Eye (tissue), 1 donor: ENCODE measurements around the gene SMDT1.
"Not testable (repeated sequence)": the region's sequence is repeated elsewhere in the genome, so short reads cannot be mapped to it uniquely, and the experiment has no call there.

Experiments used
- DNase-seq: peaks from one replicate; pipeline ENCODE4 v3.0.0-alpha.2; 2015

Gene SMDT1

DNA sequence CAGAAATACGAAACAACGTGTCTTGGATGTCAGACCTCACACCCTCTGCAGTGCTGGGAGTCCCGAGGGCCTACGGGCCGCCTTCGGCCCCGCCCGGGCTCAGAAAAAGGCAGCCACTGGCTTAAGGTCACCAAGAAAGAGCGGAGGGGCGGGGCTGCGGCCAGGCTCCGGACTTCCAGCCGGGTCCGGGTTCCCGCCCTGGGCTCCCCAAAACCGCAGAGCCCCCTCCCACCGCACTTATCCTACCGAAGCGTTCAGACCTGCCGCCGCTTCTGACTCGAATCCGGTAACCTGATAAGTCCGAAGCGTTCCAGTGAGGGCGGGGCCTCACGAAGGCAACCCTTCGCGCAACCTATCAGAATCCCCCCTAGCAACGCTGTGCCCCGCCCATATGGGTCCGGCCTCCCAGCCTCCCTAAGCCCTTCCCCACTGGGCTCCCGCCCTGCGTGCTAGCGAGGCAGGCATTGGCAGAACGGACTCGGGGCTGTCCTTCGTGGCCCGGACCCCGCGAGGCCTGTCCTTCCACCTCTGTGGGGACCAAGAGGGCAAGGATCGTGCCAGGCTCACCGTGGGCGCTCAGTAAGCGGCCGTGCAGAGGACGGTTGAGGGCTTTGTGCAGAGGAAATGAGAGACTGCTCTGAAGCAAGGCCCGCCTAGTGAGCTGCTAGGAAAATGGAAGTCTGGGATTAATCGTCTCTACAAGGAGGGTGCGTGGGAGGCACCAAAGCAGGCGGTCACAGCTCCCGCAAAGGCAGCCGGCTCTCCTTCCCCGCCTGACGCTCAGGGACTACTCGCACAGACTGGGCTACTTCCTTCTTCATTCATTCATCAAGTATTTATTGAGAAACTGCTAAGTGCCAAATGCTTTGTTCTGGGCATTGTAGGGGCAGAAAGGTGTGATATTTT, 8.7 kb upstream of the SMDT1 start, which contains the start of gene NAGA:
NAGA (minus strand) TSS at position 296 of the 906 bp plus-strand sequence. CDS start 515 bp downstream, outside the sequence.
- peak; percentile 97 for DNase-seq

DNA sequence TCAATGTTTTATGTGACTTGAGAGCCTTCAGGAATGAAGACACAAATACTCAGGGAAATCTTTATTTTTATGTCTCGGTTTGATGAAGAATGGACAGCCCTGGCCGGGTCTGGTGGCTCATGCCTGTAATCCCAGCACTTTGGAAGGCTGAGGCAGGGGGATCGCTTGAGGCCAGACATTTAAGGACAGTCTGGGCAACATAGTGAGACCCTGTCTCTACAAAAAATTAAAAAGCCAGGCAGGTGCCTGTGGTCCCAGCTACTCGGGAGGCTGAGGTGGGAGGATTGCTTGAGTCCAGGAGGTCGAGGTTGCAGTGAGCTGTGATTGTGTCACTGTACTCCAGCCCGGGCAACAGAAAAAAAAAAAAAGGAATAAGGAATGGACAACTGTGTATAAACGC, 8.0 kb upstream of the SMDT1 start:
- DNase-seq = not testable (repeated sequence)

- DNase-seq = no peak
Observed at GRCh38 chr22:42072606-42073330, 6.7 kb upstream of the SMDT1 start.

DNA sequence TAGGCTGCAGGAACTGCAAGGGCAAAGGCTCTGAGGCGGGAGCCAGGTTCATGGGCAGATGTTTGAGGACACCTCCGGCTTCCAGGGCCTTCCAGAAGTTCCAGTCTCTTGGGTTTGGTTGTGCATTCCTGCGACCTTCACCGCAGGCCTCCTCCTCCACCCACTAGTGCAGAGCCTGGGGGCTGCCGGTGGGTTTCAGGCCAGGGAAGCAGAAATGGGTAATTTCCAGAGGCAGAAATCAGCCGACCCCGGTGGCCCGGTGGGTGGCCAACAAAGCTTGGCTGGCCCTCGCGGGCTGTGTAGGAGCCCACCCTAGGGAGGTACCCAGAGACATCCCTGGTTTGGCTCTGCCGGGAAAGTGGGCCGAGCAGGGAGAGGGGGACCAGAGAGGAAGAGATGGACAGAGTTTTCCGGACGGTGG, 5.9 kb upstream of the SMDT1 start:
- no peak for DNase-seq

GRCh38 chr22:42074132-42074811, 5.2 kb upstream of the SMDT1 start, which contains the start of gene PHETA2:
Gene PHETA2 (plus strand): TSS chr22:42074248. CDS start chr22:42077294, 3,046 bp downstream.
- DNase-seq = peak; percentile 72

DNA sequence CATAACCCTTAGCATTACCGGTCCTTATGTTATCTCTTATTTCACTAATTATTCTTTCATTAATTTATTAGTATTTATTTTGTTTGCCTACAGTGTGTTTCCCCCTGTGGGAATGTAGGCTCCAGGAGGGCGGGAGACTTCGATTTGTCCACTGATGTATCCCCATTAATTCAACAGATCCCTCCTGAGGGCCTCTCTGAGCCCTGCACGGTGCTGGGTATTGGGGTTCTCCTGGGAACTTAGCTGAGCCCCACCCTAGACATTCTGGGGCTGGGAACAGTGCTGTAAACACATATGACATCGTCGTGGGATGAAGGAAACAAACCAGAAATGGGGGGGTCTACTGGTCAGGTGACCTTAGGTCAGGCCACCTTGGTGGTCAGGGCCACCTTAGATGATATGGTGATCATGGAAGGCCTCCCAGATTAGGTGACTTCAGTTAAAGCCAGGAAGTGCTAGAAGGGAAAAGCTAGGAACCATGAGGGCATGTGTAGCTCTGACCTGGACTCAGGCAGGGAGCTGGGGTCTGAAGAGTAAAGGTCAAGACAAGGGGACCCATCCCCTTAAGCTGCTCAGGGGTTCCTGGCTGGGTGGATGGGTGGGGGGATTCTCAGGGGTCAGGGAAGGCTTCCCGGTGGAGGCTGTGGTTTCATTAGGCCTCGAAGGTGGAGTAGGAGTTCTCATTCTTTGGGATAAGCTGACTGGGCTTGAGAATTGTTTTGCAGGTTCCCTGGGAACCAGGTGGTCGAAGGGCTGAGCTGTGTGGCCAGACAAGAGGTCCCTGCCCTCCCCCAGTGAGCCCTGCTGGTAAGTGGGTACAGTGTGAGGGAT, 4.4 kb upstream of the SMDT1 start:
- DNase-seq = no peak

- DNase-seq = no peak
Observed at GRCh38 chr22:42076764-42077485, 2.6 kb upstream of the SMDT1 start.

DNA sequence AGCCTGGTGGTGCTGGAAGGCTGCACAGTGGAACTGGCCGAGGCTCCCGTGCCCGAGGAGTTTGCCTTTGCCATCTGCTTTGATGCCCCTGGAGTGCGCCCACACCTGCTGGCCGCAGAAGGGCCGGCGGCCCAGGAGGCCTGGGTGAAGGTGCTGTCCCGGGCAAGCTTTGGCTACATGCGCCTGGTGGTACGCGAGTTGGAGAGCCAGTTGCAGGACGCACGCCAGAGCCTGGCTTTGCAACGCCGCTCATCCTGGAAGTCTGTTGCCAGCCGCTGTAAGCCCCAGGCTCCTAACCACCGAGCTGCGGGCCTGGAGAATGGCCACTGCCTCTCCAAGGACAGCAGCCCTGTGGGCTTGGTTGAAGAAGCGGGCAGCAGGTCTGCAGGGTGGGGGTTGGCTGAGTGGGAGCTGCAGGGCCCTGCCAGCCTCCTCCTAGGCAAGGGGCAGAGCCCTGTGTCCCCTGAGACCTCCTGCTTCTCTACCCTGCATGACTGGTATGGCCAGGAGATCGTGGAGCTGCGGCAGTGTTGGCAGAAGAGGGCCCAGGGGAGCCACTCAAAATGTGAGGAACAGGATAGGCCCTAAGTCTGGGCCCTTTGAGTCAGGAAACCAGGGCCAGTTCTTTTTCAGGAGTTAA, 1.9 kb upstream of the SMDT1 start:
- DNase-seq = no peak

DNA sequence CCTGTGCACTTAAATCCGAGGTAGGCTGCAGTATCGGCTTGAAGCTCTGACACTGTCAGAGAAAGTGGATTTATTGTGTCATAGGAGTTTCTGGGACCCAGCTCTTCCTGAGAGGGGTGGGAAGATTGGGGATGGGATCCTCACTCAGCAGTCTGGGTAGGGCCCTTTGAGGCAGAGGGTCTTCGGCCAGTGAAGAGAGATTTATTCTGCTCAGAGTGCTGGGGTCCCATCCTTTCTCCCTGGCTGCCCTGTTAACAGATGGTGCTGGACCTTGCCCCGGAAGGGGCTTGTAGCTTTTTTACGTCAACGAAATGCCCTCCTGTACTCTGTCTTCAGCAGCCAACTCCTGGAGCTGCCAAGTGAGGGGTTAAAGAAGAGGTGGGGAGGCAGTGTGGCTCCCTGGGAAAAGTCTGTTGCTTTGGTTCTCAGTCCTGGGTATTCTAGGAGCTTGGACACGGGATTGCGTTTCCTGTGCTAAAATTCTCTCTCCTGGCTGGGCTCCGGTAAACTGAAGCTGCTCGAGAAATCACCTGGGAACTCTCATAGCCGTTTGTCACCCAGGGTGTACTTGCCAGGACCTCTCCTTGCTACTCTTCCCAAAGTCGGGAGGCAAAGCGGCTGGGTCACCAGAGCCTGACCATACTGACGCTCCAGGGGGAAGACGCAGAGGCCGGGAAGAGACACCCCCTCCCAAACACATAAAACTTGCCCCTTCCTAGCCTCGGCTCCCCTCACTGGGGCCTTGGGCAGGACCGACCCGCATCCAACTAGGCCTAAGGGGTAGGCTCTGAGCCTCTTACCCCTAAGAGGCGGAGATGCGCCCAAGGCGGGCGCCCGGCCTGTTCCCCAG, 806 bp upstream of the SMDT1 start:
- no peak for DNase-seq

- no peak for DNase-seq
Observed at GRCh38 chr22:42080287-42080686, 787 bp downstream of the SMDT1 start.

- DNase-seq = no peak
Observed at GRCh38 chr22:42083119-42083518, 3.6 kb downstream of the SMDT1 start.

- DNase-seq = no peak
Observed at GRCh38 chr22:42084874-42085273, 5.4 kb downstream of the SMDT1 start.

GRCh38 chr22:42086051-42086450, 6.6 kb downstream of the SMDT1 start:
- no peak for DNase-seq

- peak; percentile 100 for DNase-seq
Observed at GRCh38 chr22:42090596-42091454, 11.3 kb downstream of the SMDT1 start, which contains the start of gene NDUFA6. Gene NDUFA6 (minus strand): TSS chr22:42090772. CDS start chr22:42090744, 28 bp downstream.

- DNase-seq = no peak
Observed at GRCh38 chr22:42091455-42091782, 11.9 kb downstream of the SMDT1 start.

DNA sequence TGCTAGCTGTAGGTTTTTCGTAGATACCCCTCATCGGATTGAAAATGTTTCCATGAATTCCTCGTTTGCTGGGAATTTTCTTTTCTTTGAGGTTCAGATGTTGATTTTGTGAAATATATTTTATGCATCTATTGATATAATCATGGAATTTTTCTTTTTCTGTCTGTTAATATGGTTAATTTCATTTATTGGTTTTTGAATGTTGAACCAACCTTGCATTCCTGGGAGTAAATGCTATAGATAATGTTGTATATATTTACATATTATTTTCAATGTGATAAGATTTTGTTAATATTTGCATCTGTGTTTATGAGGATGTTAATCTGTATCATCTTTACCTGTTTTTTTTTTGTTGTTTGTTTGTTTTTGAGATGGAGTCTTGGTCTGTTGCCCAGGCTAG, 21.7 kb downstream of the SMDT1 start:
- peak; percentile 41 for DNase-seq

DNA sequence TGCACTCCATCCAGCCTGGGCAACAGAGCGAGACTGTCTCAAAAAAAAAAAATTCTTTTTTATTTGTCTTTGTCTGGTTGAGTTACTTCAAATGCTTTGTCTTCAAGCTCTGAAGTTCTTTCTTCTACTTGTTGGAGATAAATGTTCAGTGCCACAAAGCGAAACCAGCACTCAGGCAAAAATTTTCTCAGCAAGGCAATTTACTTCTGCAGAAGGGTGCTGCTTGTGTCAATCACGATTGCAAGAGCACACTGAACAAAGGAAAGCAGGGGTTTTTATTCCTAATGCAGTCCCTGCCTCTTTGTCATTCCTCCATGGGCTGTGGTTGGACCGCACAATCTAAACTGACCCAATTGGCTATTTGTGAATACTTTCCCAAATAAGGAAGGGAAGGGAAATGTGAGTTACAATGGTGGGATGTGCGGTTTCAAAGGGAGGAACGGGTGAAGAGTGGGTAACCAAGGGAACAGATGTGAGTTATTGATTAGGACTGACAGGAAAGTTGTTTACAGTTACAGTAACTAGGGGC, 24.9 kb downstream of the SMDT1 start:
- not testable (repeated sequence) for DNase-seq

GRCh38 chr22:42108848-42109247, 29.3 kb downstream of the SMDT1 start:
- DNase-seq = no peak

DNA sequence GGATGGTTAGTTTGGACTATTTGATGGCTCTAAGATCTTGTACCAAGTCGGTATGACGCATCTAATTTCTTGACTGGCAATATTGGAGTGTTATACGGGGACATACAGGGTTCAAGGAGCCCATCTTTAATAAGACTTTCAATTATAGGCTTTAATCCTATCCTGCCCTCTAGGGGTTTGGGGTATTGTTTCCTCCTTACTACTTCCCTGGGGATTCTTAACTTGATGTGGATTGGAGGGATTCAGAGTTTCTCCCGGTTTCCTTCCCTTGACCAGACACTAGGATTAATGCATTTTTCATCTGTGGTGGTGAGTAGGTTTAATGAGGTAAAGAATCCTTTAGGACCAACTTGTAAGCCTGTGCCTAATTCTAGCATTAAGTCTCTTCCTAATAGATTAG, 32.3 kb downstream of the SMDT1 start:
- DNase-seq = no peak
